ENCODE measurements around the gene KCNN3.

- TF ChIP-seq POLR2A (IDR thresholded peaks at IDR 0.05; ENCODE audit: low read length): no peak
- TF ChIP-seq GATA1 (IDR thresholded peaks at IDR 0.05; ENCODE audit: low read depth, low read length): no peak
These were observed 151.5 kb downstream of the KCNN3 start for GRCh38 chr1:154718566-154718965.
